Measurements from ENCODE around the gene MFNG. TPM values are rescaled to one million over a fixed set of nuclear protein-coding genes. Genes with fewer than 3 reads are reported as not detected.

Gene MFNG
- polyA plus RNA-seq, 1 donor from 2014 or later = 0.17 TPM

GRCh38 chr22:37522482-37522881 is 36.3 kb upstream of the MFNG start:
- Histone ChIP-seq H3K79me2 (replicated peaks; ENCODE audit: insufficient read depth, low read length) (no peaks in the 10 kb centered on the region), H3K27ac (ENCODE audit: low read length) (no peak overlapping the region), H4K20me1 (ENCODE audit: insufficient read depth) (no peaks in the 10 kb centered on the region), H3K9ac (ENCODE audit: low read length) (no peak overlapping the region), H3K27me3 (ENCODE audit: insufficient read depth, low read depth, low read length) (peaks cover 31% of the 10 kb centered on the region), H3K4me3 (ENCODE audit: low read length) (no peak overlapping the region), H3K9me2 (ENCODE audit: insufficient read depth, low read length) (no peaks in the 10 kb centered on the region), H3K36me3 (ENCODE audit: insufficient read depth, low read length) (no peaks in the 10 kb centered on the region), H3K4me2 (ENCODE audit: low read length) (no peak overlapping the region), H3K9me3 (ENCODE audit: low read length) (no peaks in the 10 kb centered on the region), H3F3A (ENCODE audit: insufficient read depth, low read length, poor library complexity, severe bottlenecking) (no peaks in the 10 kb centered on the region), H2AFZ (ENCODE audit: low read depth, low read length) (no peak overlapping the region)
- TF ChIP-seq MXI1 (conservative IDR thresholded peaks at IDR 0.05; ENCODE audit: poor library complexity, severe bottlenecking) (no peak), EP300 (conservative IDR thresholded peaks at IDR 0.05; ENCODE audit: poor library complexity, severe bottlenecking) (no peak), EZH2 (IDR thresholded peaks at IDR 0.05; ENCODE audit: borderline replicate concordance, insufficient read depth, low read length, poor library complexity, severe bottlenecking) (no peak), SMC3 (conservative IDR thresholded peaks at IDR 0.05; ENCODE audit: poor library complexity) (no peak), POLR2AphosphoS5 (IDR thresholded peaks at IDR 0.05) (no peak), RAD21 (conservative IDR thresholded peaks at IDR 0.05) (no peak), REST (IDR thresholded peaks at IDR 0.05; ENCODE audit: borderline replicate concordance) (no peak), TAF1 (IDR thresholded peaks at IDR 0.05; ENCODE audit: low read depth) (no peak)
- TF ChIP-seq, protein P1, sequence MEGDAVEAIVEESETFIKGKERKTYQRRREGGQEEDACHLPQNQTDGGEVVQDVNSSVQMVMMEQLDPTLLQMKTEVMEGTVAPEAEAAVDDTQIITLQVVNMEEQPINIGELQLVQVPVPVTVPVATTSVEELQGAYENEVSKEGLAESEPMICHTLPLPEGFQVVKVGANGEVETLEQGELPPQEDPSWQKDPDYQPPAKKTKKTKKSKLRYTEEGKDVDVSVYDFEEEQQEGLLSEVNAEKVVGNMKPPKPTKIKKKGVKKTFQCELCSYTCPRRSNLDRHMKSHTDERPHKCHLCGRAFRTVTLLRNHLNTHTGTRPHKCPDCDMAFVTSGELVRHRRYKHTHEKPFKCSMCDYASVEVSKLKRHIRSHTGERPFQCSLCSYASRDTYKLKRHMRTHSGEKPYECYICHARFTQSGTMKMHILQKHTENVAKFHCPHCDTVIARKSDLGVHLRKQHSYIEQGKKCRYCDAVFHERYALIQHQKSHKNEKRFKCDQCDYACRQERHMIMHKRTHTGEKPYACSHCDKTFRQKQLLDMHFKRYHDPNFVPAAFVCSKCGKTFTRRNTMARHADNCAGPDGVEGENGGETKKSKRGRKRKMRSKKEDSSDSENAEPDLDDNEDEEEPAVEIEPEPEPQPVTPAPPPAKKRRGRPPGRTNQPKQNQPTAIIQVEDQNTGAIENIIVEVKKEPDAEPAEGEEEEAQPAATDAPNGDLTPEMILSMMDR (IDR thresholded peaks at IDR 0.05; ENCODE audit: poor library complexity, severe bottlenecking) = no peak

DNA sequence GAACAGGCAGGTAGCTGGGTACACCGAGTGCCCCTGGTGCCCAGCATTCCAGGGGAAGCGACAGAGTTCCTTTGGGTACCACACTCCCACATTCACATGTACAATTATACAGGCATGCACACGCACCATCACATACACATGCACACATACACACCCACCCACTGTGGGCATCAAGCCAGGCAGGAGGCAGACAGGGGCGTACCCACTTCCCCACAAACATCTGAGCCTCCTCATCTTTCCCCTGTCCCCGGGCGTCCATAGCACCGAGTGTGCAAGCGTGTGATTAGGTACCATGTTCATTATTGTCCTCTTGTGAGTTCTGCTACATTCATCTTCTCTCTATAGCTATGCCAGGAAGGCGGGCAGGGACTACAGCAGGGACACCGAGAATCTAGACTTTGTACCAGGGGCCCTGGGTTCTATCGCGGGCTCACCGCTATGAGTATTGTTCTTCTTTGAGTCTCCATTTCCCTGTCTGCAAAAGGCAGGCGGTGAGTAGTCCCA is 35.1 kb upstream of the MFNG start:
- TF ChIP-seq TAF1 (IDR thresholded peaks at IDR 0.05; ENCODE audit: low read depth) (no peak), SMC3 (conservative IDR thresholded peaks at IDR 0.05; ENCODE audit: poor library complexity) (no peak), EP300 (conservative IDR thresholded peaks at IDR 0.05; ENCODE audit: poor library complexity, severe bottlenecking) (no peak), EZH2 (IDR thresholded peaks at IDR 0.05; ENCODE audit: borderline replicate concordance, insufficient read depth, low read length, poor library complexity, severe bottlenecking) (no peak), MXI1 (conservative IDR thresholded peaks at IDR 0.05; ENCODE audit: poor library complexity, severe bottlenecking) (no peak), POLR2AphosphoS5 (IDR thresholded peaks at IDR 0.05) (no peak), REST (IDR thresholded peaks at IDR 0.05; ENCODE audit: borderline replicate concordance) (no peak), RAD21 (conservative IDR thresholded peaks at IDR 0.05) (no peak)
- TF ChIP-seq, protein P1 (IDR thresholded peaks at IDR 0.05; ENCODE audit: poor library complexity, severe bottlenecking) = no peak
- Histone ChIP-seq H2AFZ (ENCODE audit: low read depth, low read length) (no peak overlapping the region), H3K36me3 (ENCODE audit: insufficient read depth, low read length) (no peaks in the 10 kb centered on the region)

More for the DNA sequence above, 35.1 kb upstream of the MFNG start:
- H3F3A ChIP-seq (ENCODE audit: insufficient read depth, low read length, poor library complexity, severe bottlenecking) = no peaks in the 10 kb centered on the region
- H3K9me3 ChIP-seq (ENCODE audit: low read length) = no peaks in the 10 kb centered on the region
- no peaks in the 10 kb centered on the region for H3K79me2 ChIP-seq (replicated peaks; ENCODE audit: insufficient read depth, low read length)
- H3K4me2 ChIP-seq (ENCODE audit: low read length) = no peak overlapping the region
- no peaks in the 10 kb centered on the region for H4K20me1 ChIP-seq (ENCODE audit: insufficient read depth)
- peaks cover 31% of the 10 kb centered on the region for H3K27me3 ChIP-seq (ENCODE audit: insufficient read depth, low read depth, low read length)
- H3K27ac ChIP-seq (ENCODE audit: low read length) = no peak overlapping the region
- H3K4me3 ChIP-seq (ENCODE audit: low read length) = no peak overlapping the region
- no peak overlapping the region for H3K9ac ChIP-seq (ENCODE audit: low read length)
- H3K9me2 ChIP-seq (ENCODE audit: insufficient read depth, low read length) = no peaks in the 10 kb centered on the region

All from neural cell (in vitro differentiated cells).